Activated CD4-positive, alpha-beta T cell treated with anti-CD3 and anti-CD28 coated beads, Interleukin-2, amount 50 U/mL, for 16 hours (primary cell): ENCODE measurements around the gene CDH23.
A peak's percentile ranks its signal among the peaks of the same experiment; 100 is the strongest.
"Not testable (repeated sequence)": the region's sequence is repeated elsewhere in the genome, so short reads cannot be mapped to it uniquely, and the experiment has no call there.

ENCODE experiments used
- DNase-seq: peaks from one replicate; pipeline ENCODE4 v3.0.0-alpha.2; 2020

Gene CDH23

DNA sequence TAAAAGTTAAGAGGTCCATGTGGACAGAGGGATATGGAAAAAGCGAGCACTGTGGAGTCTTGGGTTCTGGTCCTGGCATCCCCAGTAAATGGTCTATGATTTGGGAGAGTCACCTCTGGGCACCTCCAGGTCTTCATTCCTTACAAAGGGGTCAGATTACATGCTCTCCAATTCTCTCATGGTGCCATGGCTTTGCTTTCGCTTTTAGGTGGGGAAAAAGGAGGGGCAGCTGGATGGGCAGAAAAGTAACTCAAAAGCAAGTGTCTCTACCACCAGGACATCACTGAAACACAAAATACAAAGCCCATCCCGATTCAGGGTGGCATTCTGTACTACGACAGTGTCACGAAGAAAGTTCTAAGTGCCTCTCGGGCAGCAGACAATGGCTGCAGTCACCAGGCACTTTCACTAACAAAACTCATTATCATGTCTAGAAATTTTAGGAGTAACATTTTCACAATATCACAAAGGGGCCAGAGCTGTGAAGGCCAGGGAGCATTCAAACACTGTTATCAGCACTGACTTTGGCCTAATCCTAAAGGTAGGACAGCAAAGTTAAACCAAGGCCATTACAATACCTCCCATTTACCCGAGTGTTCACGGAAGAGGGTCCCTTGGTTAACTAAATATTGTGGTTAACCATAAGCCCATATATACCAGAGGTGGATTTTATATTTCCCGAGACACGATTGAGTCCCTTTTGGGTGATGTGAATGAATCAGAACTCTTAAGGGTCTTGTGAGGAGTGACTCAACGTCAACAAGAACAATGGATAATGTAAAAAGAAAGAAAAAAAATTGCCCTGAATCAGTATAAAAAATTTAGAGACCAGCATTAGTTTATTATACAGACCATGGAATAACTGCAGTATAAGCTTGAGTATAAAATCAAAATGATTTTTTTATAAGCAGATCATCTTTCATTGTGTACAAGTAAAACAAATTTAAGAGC, 451.9 kb downstream of the CDH23 start:
- DNase-seq = no peak

DNA sequence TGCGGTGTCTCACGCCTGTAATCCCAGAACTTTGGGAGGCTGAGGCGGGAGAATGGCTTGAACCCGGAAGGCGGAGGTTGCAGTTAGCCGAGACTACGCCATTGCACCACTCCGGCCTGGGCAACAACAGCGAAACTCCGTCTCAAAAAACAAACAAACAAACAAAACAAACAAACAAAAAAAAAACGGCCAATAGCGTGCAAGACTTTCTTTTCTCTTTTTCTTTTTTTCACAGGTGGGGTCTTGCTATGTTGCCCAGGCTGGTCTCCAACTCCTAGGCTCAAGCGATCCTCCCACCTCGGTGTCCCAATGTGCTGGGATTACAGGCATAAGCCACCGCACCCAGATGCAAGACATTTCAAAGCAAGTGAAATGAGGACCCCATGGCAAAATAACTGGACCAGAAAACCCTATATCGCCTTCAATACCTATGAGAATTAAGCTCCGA, 452.8 kb downstream of the CDH23 start:
- DNase-seq = no peak

DNA sequence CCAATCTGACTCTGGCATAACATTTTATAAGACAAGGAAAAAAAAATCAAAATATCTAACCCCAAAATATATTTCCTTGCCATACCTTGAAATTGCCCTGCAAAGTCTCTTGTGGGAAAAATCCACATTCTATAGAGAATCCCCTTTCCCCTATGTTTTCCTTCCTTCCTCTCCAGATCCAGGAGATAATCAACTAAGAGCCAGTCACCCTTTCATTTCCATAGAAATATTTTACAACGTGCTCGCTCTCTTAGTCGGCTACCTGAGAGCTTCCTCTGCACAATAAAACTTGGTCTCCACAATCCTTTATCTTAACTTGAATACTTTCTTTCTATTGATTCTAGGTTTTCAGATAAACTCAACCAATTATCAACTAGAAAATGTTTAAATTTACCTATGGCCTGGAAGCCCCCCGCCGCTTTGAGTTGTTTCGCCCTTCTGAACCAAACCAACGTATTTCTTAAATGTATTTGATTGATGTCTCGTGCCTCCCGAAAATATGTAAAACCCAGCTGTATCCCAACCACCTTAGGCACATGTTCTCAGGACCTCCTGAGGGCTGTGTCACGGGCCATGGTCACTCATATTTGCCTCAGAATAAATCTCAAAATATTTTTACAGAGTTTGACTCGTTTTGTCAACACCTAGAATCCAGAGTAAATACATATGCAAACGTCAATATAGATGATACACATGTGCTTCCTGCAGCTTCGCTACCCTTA, 453.5 kb downstream of the CDH23 start:
- DNase-seq = no peak

DNA sequence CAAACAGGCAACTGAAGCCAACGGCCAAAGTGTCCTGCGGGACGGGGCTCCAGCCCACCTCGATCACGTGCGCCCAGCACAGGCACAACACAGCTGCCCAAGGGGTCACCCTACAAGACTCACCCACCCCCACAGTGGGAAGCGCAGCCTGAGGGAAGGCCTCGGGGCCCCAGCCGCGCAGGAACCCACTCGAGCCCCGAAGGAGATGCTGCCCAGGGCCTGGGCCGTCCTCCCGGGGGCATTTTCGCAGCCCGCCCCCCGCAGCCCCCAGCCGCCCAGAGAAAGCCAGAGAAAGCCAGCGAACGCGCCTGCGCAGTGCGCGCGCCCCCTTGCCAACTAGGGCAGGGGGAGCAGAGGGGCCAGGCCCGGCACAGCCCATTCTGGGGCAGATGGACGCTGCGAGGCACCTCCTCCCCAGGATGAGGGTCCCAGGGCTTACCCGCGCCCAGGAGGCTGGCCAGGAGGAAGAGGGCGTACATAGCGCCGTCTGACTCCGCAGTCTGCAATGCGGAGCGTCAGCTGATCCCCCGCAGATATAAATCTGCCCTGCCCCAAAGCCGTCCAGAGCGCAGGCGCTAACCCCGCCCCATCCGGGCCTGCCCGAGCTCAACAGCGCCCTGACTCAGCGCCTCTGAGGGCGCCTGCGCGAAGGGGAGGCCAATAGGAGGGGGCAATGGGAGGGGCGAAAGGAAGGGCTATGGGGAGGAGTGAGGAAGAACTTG, 454.2 kb downstream of the CDH23 start, which contains the start of gene PSAP:
Gene PSAP (minus strand): TSS at position 509 of the 722 bp plus-strand sequence. CDS start 30 bp downstream, at position 479.
- peak; percentile 99 for DNase-seq

DNA sequence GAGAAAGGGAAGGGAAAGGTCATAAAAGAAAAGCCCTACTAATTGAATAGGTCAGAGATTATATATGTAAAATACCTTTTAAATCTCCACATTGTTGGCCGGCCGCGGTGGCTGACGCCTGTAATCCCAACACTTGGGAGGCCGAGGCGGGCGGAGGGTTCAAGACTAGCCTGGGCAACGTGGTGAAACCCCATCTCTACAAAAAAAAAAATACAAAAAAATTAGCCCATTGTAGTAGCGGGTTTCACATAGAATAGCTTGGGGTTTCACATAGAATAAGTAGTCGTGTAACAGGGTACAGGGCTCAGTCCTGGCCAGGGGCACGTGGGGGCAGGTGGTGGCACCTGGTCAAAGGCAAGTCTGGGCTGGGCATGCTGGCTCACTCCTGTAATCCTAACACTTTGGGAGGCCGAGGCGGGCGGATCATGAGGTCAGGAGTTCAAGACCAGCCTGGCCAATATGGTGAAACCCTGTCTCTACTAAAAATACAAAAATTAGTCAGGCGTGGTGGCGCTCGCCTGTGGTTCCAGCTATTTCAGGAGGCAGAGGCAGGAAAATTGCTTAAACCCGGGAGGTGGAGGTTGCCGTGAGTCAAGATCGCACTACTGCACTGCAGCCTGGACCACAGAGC, 454.9 kb downstream of the CDH23 start:
- not testable (repeated sequence) for DNase-seq

DNA sequence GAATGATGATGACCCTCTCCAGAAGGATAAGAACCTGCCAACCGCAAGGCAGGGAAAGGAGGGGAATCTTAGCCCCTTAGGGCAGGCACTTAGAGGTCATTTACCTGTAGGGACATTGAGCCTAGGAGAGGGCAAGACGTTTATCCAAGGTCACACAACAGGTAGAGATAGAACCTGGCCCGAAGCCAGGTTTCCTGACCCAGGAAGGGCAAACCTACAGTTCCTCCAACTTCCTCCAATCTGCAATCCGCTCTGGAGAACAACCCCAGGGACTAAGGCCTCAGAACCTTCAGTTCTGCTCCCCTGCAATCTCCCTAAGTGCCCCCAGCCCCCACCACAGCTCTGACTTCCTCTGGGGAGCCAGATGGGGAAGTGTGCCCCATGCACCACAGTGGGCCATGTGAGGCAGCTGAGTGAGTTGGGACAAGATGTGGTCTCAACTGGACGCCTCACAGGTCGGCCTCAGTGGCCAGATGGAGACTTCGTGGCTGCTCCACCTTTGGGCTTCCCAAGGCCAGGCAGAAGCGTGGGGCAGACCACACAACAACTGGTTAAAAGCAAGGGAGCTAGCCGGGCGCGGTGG, 455.7 kb downstream of the CDH23 start:
- no peak for DNase-seq

DNA sequence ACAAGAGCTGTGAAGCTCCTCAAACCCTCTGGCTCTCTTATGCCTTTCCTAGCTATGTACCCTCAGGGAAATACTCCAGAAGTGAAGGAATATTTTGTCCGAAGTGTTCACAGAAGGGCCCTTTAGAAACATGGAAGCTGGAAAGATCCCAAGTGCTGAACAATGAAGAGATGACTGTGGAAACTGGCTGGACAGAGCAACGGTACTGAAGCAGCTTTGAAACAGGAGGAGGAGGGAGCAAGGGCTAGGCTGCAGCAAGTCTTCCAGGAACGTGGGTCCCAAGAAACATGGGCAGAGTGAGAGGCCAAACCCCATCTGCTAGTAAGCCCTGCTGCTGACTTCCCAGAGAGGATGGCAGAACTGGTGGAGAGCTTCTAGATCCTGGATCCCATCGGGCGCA, 457.3 kb downstream of the CDH23 start:
- no peak for DNase-seq

DNA sequence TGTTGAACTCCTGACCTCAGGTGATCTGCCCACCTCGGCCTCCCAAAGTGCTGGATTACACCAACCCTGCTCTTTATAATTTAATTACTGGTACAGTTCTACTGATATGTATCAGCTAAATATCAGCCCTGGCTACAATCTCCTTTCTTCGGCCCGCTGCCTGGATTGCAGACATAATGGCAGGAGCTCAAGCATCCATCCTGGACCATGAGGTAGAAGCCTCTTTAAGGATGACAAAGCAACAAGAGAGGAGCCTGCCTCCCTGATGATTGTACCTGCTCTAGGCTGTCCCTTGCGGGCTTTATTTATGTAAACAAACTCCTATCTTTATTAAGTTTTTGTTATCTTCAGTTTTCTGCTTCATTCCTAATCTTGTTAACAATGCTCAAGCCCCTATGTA, 459.9 kb downstream of the CDH23 start:
- no peak for DNase-seq

DNA sequence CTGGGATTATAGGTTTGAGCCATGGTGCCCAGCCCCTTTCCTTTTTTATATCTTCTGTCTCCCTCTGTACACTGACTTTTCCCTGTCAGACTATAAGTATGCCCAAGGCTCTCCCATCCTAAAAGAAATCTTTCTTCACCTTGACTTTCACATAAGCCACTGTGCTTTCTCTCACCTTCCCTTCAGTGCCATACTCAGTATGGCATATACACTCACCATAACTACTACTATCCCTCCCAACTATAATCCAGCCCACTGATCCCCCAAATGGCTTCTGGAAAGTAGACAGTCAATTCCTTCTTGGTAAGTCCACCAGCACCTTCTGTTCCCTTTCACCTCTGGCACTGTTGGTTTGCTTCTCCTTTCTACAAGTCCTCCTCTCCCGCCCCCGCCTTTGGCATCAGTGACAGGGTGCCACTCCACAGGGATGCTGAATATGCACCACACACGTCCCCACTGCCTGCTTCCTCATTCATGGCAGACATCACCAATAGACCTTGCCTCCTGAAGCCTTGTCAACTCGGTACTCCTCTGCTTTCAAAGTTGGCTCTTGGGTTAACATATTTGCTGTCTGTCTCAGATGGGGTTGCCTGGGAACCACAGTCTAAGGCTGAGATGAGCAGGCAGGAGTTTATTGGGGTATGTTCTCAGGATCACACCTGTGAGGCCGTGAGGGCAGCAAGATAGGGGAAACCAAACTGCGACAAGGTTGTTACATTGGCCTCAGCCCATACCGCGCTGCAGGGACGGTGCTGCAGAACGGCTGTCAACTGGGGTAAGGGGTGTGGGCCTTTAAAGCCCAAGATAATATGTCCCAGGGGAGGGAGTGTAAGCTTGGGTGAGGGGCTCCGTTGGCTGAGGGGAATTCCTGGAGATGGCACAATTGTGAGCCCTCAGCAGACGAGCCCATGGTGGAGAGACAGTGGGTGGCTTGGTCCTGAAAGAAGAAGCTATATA, 461.5 kb downstream of the CDH23 start:
- no peak for DNase-seq

DNA sequence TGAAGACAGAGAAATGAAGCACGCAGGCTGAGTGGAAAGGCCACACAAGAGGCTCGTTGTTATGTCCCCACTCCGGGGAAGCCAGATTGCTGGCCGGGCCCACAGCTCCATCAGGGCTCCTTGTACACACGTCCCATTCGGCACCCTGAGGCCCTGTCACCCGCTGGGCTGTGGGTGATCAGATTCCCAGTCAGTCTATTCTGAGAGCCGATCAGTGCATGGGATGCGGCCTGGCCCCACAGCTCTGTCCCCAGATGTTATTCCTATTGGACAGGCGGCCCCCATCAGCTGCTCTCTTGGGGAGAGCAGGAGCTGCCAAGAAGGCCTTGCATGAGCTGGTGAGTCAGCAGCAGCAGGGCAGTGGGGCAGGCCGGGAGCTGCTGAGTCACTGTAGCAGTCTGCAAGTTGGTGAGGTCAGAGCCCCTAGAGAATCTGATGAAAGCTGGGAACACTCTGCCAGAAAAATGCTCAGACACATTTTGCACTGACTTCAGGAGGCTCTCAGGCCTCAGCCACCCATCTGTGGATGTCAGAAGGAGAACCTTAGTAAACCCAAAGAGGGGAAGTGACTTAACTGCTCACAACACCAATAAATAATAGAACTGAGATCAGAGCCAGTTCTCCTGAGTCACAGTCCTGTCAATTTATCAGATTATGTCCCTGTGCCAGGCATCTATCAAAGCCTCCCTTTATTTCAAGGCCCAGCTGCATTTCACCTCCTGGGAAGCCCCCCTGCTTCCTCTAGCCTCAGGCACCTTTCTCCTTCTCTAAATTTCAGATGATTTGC, 463.7 kb downstream of the CDH23 start:
- DNase-seq = peak; percentile 79

DNA sequence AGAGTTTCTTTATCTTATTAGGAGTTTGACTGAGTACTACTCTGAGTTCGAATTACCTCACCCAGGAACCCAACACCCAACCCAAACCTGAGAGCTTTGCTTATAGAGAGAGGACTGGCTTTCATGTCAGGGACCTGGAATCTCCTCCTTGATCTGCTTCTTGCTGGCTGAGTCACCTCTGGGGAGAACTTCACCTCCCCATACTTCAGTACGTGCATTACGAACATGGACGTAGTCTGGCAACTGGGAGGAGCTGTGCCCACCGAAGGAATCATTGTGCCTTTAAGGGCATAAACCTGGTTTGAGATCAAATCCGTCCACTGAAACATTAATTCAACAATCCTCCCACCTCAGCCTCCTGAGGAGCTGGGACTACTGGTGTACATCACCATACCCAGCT, 466.5 kb downstream of the CDH23 start:
- no peak for DNase-seq

DNA sequence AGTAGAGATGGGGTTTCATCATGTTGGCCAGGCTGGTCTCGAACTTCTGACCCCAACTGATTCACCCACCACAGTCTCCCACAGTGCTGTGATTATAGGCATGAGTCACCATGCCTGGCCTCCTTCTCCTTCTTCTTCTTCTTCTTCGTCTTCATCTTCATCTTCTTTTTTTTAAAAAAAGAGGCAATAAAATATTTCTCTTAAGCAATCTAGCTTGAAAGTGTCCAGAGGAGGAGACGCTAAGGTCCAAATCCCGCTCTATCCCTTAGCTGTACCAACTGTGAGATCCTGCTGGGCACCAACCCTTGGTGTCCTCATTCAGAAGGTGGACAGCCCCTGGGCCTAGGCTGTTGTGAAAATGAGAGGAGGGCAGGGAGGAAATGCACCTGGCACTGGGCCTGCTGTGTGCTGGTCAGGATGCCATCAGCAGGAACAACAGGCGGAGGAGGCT, 468.2 kb downstream of the CDH23 start:
- DNase-seq = no peak
